HG03457 (cell line): ENCODE data around the gene PDIA5.
"Not testable (repeated sequence)": the region's sequence is repeated elsewhere in the genome, so short reads cannot be mapped to it uniquely, and the experiment has no call there.

Experiments used
- ATAC-seq: cut with Tn5 transposase; IDR thresholded peaks from one replicate; pipeline ENCODE4 v1.9.1; 2021; ENCODE audit warnings: moderate number of reproducible peaks; ENCODE audit not compliant: unreplicated experiment

PDIA5 gene

DNA sequence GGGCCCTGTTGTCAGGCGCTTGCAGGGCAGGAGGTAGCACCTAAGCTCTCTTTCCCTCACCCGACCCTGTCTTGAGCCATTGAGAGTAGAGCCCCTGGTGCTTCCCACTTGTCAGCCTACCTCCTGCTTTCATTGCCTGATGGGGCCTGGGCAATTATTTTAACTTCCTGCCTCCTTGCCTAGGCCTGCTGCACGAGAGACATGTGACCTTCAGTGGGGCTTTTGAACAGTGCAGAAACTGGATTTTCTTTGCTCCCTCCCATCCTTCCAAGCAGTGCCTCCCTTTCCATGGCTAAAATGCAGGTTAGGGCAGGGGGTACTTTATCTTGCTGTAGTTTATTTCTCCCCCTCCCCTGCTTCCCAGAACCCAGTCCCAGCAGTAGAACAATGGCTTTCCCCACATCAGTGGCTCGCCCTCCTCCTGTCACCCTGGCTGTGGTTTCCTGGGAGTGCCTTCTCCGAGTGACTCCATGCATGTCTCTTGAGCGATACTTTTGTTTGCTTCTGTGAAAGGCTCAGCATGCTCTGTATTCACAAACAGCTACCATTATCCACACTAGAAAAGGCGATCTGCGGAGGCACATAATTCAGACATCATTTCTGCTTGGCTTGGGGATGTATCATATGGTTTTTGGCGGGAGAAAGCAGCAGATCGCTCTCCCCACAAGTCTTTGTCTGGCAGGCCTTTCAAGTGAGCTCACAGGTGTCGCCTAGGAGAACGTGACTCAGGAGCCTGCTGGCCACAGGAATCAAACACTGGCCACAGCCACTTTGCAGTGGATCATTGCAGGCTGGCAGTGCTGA lies 24.1 kb downstream of the PDIA5 start:
- ATAC-seq, result no peak

DNA sequence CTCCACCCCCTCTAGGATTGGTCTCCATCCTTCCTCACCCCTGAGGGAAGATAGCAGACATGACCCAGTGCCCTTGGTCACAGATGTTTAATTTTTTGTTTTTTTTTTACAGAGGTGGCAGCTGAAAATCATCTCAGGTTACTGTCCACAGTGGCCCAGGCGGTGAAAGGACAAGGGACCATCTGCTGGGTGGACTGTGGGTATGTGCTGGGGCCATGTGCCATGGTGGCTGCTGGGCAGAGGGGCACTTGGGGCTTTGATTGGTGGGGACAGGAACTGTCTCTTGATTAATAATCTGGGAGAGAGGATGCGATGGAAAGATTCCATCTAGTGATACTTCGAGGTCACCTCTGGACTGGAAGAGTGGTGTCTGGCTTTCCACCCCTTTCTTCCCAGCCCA lies 25.4 kb downstream of the PDIA5 start:
- ATAC-seq, result no peak

DNA sequence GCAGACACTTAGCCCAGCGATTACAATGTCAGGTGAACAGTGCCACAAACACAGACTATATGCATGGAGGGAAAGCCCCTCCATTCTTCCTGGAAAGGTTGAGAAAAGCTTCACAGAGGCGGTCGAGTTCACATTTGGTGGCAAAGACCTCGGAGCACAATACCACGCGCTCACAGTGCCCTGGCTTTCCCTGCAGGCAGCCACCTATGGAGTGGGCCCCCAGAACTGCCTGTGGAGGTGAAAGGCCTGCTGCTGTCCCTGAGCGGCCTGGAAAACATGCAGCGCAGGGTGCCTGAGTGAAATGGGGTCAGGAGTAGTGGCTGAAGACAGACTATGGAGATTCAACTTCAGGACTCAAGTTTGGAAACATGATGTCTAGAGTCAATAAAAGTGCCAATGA lies 26.9 kb downstream of the PDIA5 start:
- ATAC-seq, result no peak

DNA sequence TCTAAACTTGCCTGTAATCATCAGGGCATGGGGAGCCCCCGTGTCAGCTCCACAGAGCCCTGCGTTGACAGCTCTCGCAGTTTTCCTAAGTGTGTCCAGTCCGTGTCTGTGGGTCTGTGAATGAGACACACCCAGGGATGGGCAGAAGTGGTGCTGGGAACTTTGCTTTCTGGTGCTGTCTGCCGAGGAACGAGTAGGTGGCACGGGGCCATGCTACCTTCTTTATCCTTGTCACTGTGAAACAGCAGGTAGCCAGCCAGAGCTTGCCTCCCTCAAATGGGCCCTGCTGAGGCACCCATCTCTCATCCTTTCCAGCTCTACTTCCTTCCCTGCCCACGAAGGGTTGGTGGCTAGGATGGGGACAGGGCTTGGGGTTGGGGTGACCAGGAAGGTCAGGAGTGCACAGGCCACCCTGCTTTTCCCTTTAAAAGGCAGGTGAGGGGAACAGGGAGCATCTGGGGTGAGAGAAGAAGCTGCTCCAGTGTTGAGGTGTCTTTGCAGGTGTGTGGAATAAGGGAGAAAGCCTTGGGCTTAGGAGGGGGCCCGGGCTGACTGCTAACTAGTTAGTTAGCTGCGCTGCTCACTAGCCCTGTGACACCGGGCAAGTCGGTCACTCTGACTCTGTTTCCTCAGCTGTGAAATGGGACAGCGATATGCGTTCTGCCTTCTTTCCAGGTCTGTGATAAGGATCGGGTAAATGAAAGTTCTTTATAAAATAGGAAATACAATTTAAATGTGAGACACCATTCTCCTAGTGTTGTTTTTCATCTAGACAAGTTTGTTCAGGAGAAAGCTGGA lies 27.9 kb downstream of the PDIA5 start:
- no peak for ATAC-seq

DNA sequence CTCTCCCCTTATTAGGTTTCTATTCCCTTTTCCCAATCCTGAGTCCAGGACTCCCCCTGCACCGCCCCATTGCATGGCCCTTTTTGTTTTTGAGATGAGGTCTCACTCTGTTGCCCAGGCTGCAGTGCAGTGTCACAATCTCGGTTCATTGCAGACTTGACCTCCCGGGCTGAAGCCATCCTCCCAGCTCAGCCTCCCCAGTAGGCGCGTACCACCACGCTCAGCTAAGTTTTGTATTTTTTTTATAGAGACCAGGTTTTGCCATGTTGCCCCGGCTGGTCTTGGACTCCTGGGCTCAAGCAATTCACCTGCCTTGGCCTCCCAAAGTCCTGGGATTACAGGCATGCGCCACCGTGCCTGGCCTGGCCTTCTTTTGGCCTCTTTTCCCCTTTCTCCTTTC lies 29.3 kb downstream of the PDIA5 start:
- no peak for ATAC-seq

DNA sequence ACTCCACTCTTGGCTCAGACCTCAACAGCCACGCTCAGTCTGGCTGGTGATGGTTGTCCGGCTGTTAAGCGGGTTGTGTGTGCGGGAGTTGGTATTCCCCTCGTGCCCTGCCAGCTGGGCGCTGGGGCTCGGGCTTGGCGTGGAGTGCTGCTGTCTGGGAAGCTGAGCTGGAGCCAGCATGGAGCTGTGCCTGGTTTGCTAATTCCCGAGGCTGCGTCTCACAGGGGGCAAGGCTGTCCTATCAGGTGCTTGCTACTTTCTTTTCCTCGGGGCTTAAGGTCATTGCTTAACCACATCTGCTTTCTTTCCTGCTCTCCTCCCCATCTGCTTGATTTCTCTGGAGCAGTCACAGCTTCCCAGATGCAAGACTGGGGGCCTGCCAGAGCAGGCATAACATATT lies 29.9 kb downstream of the PDIA5 start:
- no peak for ATAC-seq

DNA sequence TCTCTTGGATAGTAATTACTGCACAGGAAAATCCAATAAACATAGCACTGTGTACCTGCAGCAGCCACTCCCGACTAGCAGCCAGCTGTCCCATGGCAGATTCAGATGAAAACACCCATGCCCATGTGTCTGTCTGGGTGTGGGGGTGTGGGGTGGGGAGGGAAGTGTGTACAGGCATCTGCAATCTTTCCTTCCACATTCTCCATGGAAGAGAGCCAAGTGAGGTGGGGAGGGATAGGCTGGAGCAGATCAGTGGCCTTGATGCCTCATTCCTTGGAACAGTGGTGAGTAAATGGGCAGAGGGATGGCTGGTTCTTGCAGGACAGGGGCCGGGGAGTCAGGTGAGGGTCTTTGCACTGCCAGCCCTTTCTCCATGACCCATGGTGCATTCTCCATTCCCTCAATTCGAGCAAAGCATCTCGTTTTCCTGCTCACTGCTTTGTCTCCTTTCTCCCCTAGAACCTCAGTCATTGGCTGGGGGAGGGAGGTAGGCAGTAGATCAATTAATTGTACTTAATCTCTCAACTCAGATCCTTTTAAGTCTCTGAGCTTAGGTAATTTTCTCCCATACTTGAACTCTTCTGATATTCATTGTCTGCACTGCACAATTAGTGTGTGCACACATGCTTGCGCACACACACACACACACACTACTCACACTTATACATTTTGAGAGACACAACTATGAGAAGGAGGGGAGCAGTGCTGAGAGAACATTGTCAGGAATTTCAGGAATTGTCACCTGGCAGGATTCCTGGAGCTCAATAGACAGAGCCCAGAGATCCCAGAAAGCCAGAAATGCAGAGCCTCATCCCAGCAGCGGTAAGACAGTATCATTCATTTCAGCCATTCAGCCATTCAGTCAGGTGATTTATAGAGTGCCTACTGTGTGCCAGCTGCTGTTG lies 31.9 kb downstream of the PDIA5 start:
- ATAC-seq, result no peak

DNA sequence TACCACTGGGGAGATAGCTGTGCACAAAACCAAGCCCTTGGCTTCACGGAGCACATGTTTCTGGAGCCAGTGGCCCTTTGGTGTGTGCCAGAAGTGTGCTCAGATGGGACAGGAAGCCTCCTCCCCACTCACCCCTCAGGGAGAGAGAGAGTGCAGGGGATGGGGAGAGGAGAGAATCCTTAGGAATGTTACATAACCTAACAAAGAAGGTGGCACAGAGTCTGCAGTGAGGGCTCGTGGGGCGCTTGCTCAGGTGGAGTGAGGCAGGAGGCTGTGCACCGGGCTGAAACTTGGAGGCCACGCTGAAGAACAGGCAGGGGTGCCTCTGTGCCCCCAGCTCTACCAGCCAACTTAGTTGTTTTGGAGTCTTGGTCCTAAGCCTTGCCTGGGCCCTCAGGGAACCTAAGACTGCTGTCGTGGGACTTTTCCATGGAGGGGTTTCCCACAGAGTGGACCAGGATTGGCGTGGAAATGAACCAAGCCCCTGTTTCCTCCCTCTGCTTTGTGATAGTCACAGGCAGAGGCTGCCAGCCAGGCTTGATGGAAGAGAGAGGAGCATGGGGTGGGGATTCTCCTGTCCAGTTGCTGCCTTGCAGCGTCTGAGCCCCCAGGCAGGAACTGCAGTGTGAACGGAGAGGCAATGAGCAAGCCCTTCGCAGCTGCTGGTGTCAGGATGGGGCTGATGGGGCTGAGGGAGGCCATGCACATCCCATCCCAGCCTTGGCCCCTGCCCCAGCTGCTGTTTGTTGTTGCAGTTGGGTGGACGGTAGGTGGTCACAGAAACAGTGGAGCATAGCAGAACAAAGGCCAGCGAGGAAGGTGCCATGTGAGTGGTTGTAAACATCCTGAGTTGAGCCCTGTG lies 32.7 kb downstream of the PDIA5 start:
- no peak for ATAC-seq

DNA sequence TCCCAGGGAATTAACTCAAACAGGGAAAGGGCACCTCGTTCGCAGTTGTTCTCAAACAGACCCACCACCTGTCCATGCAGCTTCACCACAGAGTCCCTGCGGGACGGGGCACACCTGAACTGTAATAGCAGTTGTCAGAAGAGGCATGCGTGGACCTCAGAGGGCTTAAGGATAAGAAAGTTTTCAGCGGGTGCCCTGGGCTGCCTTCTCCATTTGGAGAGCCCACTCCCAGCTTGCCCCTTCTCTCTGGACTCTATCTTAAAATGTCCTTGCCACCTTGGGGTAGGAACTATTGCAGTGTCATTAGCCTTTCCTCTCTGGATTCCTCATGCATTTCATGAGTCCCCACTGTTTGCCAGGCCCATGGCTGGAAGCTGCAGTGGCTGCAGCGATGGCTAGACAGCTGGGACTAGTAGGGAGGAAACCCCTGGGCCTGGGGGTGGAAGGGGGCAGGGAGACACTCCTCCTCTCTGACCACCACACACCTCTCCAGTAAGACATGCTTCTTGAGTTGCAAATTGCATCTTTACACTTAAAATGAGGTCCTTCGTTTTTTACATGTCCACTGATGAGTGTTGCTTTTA lies 33.5 kb downstream of the PDIA5 start:
- no peak for ATAC-seq

DNA sequence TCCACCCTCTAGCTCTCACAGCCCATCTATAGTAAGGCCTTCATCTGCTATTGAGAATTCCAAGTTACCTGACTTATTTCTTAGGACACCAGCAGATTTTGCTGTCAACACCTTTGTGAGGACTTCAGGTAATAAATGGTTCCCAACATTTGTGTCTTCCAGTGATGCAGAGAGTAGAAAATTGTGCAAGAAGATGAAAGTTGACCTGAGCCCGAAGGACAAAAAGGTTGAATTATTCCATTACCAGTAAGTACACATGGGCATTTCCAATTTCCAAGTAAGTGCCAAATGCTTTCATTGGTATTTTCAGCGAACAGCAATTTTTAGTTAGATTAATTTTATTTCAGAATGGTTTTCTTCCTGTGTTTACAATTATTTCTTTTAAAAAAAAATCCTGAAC lies 35.4 kb downstream of the PDIA5 start:
- no peak for ATAC-seq

DNA sequence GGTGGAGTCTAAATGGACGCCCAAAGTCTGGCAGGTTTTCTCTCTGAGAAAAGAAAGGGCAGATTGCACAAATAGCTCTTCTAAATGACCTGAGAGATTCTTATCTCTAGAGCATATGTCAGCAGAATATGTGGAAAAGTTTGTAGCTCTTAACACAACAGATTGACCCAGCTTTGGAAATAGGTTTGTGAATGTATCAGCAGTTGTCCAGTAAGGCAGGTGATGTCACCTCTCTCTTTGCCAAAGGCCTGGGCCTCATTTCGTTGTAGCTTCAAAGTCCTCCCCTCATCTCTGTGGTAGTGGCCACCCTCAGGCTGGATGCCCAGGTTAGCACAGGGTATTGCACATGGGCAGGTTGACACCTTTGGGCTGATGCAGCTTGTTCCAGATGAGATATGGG lies 36.0 kb downstream of the PDIA5 start:
- no peak for ATAC-seq

DNA sequence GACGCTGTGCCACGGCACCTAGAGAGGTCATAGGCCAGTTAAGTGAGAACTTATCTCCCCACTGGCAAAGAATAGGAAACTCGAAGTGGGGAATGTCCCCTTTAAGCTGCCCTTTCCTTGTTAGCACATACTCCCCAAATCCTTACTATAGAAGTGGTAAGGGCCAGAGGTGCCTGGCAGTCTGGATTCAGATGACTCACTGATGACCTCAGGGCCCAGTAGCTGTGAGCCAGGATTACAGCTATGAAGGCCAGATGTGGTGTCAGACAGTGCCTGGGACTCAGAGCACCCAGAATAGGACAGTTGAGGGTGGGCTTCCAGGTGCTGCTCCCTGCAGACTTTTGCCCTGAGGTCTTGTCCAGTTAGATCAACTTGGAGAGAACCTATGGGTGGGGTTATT lies 37.7 kb downstream of the PDIA5 start:
- no peak for ATAC-seq

DNA sequence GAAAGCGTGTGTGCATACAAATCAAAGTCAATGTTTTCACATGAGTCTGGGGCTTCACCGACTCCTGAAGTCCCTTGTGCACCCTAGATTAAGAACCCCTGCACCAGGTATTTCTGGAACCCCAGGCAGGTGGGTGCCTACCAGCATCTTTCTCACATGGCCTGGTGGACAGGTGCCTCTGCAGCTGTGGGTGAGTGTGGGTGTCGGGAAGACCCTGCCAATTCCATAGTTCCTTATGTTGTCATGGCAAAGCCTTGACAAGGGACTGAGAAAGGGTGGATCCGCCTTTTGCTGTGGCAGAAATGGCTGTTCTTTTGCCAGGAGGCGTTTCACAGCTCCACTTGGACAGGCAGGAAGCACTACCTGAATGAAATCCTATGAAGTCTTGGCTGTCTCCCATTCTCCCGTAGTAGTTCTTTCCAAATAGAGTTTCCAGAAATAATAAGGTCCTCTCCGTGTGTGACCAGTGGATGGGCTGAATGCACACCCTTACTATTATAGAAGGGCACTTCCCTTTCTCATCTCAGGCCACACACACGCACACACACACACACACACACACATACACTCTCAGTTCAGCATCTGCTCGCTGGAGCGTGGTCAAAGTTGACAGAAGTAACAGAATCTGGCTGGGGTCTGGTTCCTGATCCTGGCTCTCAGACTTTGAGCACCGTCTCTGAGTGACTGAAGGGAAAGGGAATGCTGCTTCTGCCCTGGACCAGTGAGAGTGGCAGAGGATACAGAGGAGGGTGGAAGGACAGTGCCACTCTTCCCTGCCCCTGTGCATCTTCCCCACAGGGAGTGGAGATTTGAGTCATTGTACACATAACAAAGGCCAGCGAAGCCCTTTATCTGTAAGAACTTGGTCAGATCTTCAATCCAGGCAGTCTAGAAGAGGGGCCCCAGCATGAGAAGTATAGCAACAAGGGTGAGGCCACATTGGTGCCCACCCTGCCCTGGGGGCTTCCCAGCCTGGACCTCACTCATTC lies 38.7 kb downstream of the PDIA5 start:
- no peak for ATAC-seq

DNA sequence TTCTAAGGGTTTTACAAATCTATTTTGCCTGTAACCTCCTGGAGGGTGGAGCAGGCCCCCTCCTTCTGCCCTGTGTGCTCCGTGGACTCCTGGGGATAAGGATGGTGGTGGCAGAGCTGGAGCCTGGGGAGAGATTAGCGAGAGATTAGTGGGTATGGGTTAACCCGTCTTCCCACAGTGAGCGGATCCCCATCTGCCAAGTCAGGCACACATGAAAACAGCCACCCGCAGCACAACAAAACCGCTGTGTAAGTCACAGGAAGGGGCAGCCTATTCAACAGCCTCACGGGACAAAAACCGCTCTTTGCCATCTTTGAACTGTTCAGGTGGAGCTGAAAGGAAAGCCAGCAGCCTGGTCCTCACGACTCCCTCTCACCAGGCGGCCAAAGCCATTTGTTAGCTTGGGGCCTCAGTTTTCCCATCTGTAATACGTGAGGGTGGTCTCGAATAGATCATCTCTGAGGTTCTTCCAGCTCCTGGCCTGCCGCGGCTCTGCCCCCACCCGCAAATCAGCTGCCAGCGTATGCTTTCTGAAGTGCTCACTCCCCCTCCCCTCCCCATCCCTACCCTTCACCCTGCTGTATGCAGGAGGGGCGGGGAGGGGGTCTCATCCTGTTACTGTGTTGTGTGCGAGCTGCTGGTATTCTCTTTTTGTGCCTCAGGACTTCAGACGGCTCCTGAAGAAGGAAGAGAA lies 43.6 kb downstream of the PDIA5 start:
- no peak for ATAC-seq

DNA sequence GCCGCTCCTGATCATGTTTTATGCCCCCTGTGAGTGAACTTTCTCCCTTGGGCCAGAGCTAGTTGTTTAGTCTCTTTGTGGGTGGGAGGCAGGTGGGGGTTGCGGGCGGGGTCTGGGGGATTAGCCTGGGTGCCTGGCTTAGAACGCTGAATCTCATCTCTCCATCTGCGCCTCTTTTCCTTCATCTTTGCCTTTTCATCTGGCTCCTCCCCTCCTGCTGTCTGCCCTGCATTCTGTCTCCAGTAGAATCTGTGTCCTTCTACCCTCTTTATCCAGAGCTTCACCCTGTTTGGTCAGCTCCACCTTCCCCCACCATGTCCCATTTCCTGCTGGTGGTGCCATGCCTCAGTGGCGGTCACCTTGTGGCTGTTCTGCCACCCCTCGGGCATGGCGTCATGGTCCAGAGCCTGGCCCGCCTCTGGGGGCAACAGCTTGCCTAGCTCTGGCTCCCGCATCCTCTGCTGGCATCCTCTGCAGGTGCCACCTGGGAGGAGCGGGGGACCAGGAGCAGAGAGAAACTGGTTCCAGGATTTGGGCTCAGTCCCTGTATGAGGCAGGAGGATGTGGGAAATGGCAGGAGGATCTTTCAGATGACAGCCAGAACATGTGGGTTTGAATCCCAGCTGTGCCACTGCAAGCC lies 44.3 kb downstream of the PDIA5 start:
- no peak for ATAC-seq

DNA sequence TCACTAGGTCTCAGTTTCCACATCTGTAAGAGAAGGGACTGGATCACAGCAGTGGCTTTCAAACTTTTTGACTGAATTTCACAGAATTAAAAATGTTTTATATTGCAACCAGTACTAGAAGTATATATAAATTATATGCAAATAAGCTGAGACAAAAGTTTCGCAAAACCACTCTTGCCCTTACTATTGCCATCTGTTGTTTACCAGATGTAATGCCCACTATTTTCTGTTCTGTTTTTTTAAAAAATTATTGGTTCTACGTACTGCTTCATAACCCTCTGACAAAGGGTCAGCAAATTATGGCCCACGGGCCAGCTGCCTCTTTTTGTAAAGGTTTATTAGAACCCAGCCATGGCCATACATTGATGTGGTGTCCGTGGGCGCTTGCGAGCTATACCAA lies 44.8 kb downstream of the PDIA5 start:
- ATAC-seq, result no peak

DNA sequence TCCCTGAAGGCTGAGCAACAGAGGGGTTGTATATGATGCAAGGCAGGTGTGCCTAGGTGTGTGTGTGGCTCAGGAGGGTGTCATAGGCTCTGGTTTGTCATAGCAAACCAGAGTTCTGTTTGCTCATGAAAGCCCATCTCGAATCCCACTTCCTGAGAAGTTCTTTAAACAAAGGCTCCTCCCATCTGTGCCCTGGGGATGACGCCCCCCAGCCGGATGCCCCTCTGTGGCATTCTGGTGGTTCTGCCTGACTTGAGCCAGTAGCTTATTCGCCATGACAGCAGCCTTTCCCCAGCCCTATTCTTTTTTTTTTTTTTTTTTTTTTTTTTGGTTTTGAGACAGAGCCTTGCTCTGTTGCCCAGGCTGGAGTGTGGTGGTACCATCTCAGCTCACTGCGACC lies 45.4 kb downstream of the PDIA5 start:
- ATAC-seq, result no peak

DNA sequence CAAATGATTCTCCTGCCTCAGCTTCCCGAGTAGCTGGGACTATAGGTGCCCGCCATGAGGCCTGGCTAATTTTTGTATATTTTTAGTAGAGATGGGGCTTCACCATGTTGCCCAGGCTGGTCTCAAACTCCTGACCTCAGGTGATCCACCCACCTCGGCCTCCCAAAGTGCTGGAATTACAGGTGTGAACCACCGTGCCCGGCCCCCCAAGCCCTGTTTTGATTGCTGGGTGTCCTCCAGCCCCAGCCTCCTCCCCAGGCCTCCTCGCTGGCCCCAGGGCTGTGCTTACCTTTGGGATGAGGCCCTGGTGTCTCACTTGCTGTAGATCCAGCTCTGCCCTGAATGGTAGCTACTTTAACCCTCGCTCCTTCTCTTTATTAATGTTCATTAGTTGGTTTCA lies 45.8 kb downstream of the PDIA5 start:
- not testable (repeated sequence) for ATAC-seq
